ENCODE data around the gene TMEM182. TPM values are rescaled to one million over a fixed set of nuclear protein-coding genes. Genes with fewer than 3 reads are reported as not detected.
A peak's percentile ranks its signal among the peaks of the same experiment; 100 is the strongest.

TMEM182 gene
- total RNA-seq, 1 donor from 2014 or later = 3.7 TPM

GRCh38 chr2:102726128-102727087, 35.4 kb upstream of the TMEM182 start:
- H3K27ac ChIP-seq = no peak overlapping the region
- ATAC-seq (peak; percentile 32 to 66), DNase-seq (no peak)
- H3K4me3 ChIP-seq = no peak overlapping the region
- H3K4me1 ChIP-seq = no peaks in the 10 kb centered on the region
- TF ChIP-seq, protein P1, sequence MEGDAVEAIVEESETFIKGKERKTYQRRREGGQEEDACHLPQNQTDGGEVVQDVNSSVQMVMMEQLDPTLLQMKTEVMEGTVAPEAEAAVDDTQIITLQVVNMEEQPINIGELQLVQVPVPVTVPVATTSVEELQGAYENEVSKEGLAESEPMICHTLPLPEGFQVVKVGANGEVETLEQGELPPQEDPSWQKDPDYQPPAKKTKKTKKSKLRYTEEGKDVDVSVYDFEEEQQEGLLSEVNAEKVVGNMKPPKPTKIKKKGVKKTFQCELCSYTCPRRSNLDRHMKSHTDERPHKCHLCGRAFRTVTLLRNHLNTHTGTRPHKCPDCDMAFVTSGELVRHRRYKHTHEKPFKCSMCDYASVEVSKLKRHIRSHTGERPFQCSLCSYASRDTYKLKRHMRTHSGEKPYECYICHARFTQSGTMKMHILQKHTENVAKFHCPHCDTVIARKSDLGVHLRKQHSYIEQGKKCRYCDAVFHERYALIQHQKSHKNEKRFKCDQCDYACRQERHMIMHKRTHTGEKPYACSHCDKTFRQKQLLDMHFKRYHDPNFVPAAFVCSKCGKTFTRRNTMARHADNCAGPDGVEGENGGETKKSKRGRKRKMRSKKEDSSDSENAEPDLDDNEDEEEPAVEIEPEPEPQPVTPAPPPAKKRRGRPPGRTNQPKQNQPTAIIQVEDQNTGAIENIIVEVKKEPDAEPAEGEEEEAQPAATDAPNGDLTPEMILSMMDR (IDR thresholded peaks at IDR 0.05) = no peak
- intact Hi-C loops (cut with DNase I) = no loop called here
- no peaks in the 10 kb centered on the region for H3K27me3 ChIP-seq (ENCODE audit: low read depth)
- H3K36me3 ChIP-seq = peaks cover 55% of the 10 kb centered on the region
- H3K9me3 ChIP-seq = no peaks in the 10 kb centered on the region

GRCh38 chr2:102735416-102736109, 26.3 kb upstream of the TMEM182 start:
- TF ChIP-seq, protein P1 (IDR thresholded peaks at IDR 0.05) = no peak
- Histone ChIP-seq H3K27me3 (ENCODE audit: low read depth) (no peaks in the 10 kb centered on the region), H3K4me3 (peak overlapping the region; percentile 91), H3K9me3 (no peaks in the 10 kb centered on the region), H3K36me3 (peaks cover 13% of the 10 kb centered on the region), H3K4me1 (peaks cover 17% of the 10 kb centered on the region), H3K27ac (no peak overlapping the region)
- ATAC-seq (peak; percentile 8 to 47), DNase-seq (no peak)
- intact Hi-C loops (cut with DNase I) = no loop called here

DNA sequence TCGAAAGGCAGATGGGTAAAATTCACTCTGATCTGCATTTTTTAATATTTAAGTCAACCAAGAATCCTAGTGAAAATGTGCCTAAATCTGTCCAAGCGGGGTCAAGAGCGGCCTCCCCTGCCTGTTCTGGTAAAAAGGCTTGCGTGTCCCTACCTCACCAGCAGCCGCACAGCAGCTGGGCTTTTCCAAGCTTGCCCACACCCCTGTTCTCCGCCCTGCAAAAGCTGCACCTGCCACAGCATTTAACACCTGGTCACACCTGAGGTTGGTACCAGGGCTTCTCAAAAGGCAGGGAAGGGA, 25.8 kb upstream of the TMEM182 start:
- Histone ChIP-seq H3K4me1 (peaks cover 17% of the 10 kb centered on the region), H3K9me3 (no peaks in the 10 kb centered on the region), H3K36me3 (peaks cover 8% of the 10 kb centered on the region), H3K27me3 (ENCODE audit: low read depth) (no peaks in the 10 kb centered on the region), H3K27ac (peak overlapping the region; percentile 81), H3K4me3 (peak overlapping the region; percentile 91)
- TF ChIP-seq, protein P1 (IDR thresholded peaks at IDR 0.05) = no peak
- peak; percentile 69 to 79 for ATAC-seq
- intact Hi-C loops (cut with DNase I) = no loop called here
- no peak for DNase-seq

DNA sequence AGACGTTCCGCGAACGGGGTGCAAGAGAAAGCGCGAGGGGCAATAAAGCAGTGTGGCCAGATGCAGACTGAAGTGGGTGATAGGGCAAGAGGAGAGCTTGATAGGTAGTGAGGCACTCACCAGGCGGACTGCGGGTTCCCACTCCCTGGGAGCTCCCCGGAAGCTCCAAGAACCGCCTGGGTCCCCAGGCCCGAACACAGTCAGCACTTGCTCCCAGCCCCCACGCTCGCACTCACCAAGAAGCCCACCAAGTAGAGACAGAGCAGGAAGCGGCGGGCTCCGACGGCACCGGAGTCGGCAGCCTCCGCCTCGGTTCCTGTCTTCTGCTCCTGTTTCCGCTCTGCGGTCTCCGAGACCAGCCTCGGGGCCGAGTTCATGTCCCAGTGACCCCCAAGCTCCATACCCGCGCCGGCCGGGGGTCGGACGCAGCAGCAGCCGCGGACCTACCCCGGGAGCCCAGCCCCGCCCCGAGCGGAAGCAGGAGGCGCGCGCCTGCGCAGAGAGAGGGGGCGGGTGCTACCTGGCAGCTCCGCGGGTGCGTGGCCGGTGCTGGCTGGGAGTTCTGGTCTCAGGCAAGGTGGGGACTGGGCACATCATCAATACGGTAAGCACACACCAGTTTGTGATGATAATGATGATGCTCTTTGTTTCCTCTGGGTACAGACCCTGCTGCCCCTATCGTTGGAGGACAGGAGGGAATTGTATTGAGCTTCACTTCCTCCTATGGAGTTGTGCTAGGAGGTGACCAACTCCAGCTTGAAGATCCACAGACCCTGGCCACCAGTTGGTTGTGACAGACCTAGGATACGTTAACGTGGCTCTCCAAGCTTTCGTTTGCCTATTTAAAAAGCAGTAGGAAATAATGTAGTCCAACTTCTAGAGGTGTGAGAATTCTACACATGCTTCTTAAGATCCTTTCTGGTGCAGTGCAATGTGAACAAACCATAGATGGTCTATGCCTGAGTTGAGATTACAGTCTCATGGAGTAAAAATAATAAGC, 25.1 kb upstream of the TMEM182 start:
- peak overlapping the region; percentile 91 for H3K4me3 ChIP-seq
- H3K4me1 ChIP-seq = peaks cover 17% of the 10 kb centered on the region
- DNase-seq = peak; percentile 93
- H3K9me3 ChIP-seq = no peaks in the 10 kb centered on the region
- intact Hi-C loops (cut with DNase I) = no loop called here
- peak overlapping the region; percentile 81 for H3K27ac ChIP-seq
- TF ChIP-seq, protein P1 (IDR thresholded peaks at IDR 0.05) = no peak
- H3K36me3 ChIP-seq = peaks cover 4% of the 10 kb centered on the region
- H3K27me3 ChIP-seq (ENCODE audit: low read depth) = no peaks in the 10 kb centered on the region
- ATAC-seq = peak; percentile 97 to 99

- H3K36me3 ChIP-seq = no peaks in the 10 kb centered on the region
- ATAC-seq = no peak
- H3K4me3 ChIP-seq = peak overlapping the region; percentile 91
Measured at GRCh38 chr2:102737431-102737830, 24.4 kb upstream of the TMEM182 start.

More at GRCh38 chr2:102737431-102737830, 24.4 kb upstream of the TMEM182 start:
- DNase-seq = no peak
- H3K27me3 ChIP-seq (ENCODE audit: low read depth) = no peaks in the 10 kb centered on the region
- TF ChIP-seq, protein P1 (IDR thresholded peaks at IDR 0.05) = no peak
- intact Hi-C loops (cut with DNase I) = no loop called here
- H3K4me1 ChIP-seq = peaks cover 17% of the 10 kb centered on the region
- H3K9me3 ChIP-seq = no peaks in the 10 kb centered on the region
- no peak overlapping the region for H3K27ac ChIP-seq
